ENCODE measurements around the gene SECISBP2.

Gene SECISBP2

GRCh38 chr9:89398621-89399020, 80.3 kb downstream of the SECISBP2 start:
- no peak for TF ChIP-seq REST (IDR thresholded peaks at IDR 0.05; ENCODE audit: insufficient read depth in 1 of 2, low read depth in 2 of 2, low read length in 2 of 2)

GRCh38 chr9:89400403-89401116, 82.3 kb downstream of the SECISBP2 start:
- TF ChIP-seq REST (IDR thresholded peaks at IDR 0.05; ENCODE audit: insufficient read depth in 1 of 2, low read depth in 2 of 2, low read length in 2 of 2) (no peak), TAF1 (IDR thresholded peaks at IDR 0.05; ENCODE audit: borderline replicate concordance, insufficient read depth, low read length) (no peak), FOXP2 (optimal IDR thresholded peaks at IDR 0.05; ENCODE audit: borderline replicate concordance, extremely low read depth, extremely low read length, insufficient read depth) (no peak), POLR2AphosphoS5 (IDR thresholded peaks at IDR 0.05; ENCODE audit: low read depth, low read length) (no peak), SIN3A (IDR thresholded peaks at IDR 0.05; ENCODE audit: borderline replicate concordance, insufficient read depth, low read length) (no peak)

GRCh38 chr9:89402695-89403427, 84.6 kb downstream of the SECISBP2 start:
- TF ChIP-seq TAF1 (IDR thresholded peaks at IDR 0.05; ENCODE audit: borderline replicate concordance, insufficient read depth, low read length) = no peak
- TF ChIP-seq POLR2AphosphoS5 (IDR thresholded peaks at IDR 0.05; ENCODE audit: low read depth, low read length) = no peak
- no peak for TF ChIP-seq FOXP2 (optimal IDR thresholded peaks at IDR 0.05; ENCODE audit: borderline replicate concordance, extremely low read depth, extremely low read length, insufficient read depth)
- no peak for TF ChIP-seq SIN3A (IDR thresholded peaks at IDR 0.05; ENCODE audit: borderline replicate concordance, insufficient read depth, low read length)
- TF ChIP-seq REST (IDR thresholded peaks at IDR 0.05; ENCODE audit: insufficient read depth in 1 of 2, low read depth in 2 of 2, low read length in 2 of 2) = no peak

GRCh38 chr9:89404074-89404473, 85.8 kb downstream of the SECISBP2 start:
- TF ChIP-seq POLR2AphosphoS5 (IDR thresholded peaks at IDR 0.05; ENCODE audit: low read depth, low read length) (no peak), REST (IDR thresholded peaks at IDR 0.05; ENCODE audit: insufficient read depth in 1 of 2, low read depth in 2 of 2, low read length in 2 of 2) (no peak), SIN3A (IDR thresholded peaks at IDR 0.05; ENCODE audit: borderline replicate concordance, insufficient read depth, low read length) (no peak), TAF1 (IDR thresholded peaks at IDR 0.05; ENCODE audit: borderline replicate concordance, insufficient read depth, low read length) (no peak), FOXP2 (optimal IDR thresholded peaks at IDR 0.05; ENCODE audit: borderline replicate concordance, extremely low read depth, extremely low read length, insufficient read depth) (no peak)
